ENCODE data around the gene IMPA2. TPM values are rescaled to one million over a fixed set of nuclear protein-coding genes. Genes with fewer than 3 reads are reported as not detected.

The IMPA2 gene
- total RNA-seq, 4 donors from 2014 or later, result 39.5 to 62.7 (median 43.3) TPM

- no peak for TF ChIP-seq CTCF (IDR thresholded peaks at IDR 0.05; ENCODE audit: low read depth)
Measured at GRCh38 chr18:12014521-12015415, 33.5 kb downstream of the IMPA2 start.

GRCh38 chr18:12015416-12016062 is 34.2 kb downstream of the IMPA2 start:
- no peak for TF ChIP-seq CTCF (IDR thresholded peaks at IDR 0.05; ENCODE audit: low read depth)

GRCh38 chr18:12017081-12017480 is 35.8 kb downstream of the IMPA2 start:
- TF ChIP-seq CTCF (IDR thresholded peaks at IDR 0.05; ENCODE audit: low read depth), result no peak

- TF ChIP-seq CTCF (IDR thresholded peaks at IDR 0.05; ENCODE audit: low read depth), result no peak
Measured at GRCh38 chr18:12018861-12019260, 37.6 kb downstream of the IMPA2 start.

GRCh38 chr18:12021077-12021476 is 39.8 kb downstream of the IMPA2 start:
- TF ChIP-seq CTCF (IDR thresholded peaks at IDR 0.05; ENCODE audit: low read depth), result no peak

- TF ChIP-seq CTCF (IDR thresholded peaks at IDR 0.05; ENCODE audit: low read depth), result no peak
Measured at GRCh38 chr18:12021596-12021995, 40.3 kb downstream of the IMPA2 start.

- no peak for TF ChIP-seq CTCF (IDR thresholded peaks at IDR 0.05; ENCODE audit: low read depth)
Measured at GRCh38 chr18:12023375-12023774, 42.1 kb downstream of the IMPA2 start.
